ENCODE data around the gene ADM5. TPM values are rescaled to one million over a fixed set of nuclear protein-coding genes. Genes with fewer than 3 reads are reported as not detected.

The ADM5 gene, protein sequence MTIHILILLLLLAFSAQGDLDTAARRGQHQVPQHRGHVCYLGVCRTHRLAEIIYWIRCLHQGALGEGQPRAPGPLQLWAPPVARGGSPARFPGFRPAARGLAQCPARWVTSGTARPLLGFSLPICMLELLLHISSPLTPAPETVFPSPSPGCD
- total RNA-seq (under 1 TPM; 0.28 to 1.00 (median 0.58) TPM), polyA plus RNA-seq (1 to 10 TPM; 2.4 to 2.5 TPM)

DNA sequence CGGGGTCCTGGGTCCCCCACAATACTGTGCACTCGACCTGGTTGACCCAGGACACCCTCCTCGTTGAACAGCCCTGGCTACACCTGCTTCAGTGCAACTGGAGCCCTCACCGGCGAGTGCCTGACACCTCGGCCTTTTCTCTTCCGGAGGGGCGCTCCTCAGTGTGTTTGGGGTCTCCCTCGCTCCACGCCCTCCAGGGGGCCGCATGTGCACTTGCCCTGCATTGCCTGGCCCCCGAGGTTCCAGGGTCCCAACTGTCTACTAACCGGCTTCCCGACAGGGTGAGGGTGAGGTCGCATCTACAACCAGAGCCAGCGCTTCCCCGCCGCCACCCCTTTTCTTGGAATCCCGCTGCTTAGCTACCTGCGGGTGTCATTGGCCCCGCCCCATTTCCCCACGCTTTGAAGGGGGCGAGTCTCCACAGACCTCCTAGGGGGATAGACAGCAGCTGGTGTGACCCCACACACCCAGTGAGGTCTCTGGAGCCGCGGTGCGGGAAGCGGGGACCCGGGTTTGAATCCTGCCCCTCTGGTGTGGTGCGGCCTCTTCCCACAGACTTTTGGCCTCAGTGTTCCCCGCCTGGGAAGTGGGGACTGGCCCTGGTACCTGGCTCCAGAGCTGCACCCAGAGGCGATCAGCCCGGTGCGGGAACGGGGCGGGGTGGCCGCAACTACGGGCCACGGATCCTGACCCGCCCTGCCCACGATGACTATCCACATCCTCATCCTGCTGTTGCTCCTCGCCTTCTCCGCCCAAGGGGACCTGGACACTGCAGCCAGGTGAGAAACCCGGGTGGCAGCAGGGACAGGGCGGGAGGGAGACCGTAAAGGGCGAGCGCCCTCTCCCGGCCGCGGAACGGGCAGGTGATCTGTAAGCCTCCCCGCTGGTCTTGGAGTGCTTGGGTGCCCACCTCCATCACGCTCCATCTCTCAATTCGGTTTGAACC, at the start of gene ADM5:
Gene ADM5, plus strand, starts transcription at position 462 of the 946 bp plus-strand sequence. Its CDS starts 244 bp downstream, at position 706.
- ATAC-seq (peak; percentile 82 to 88 (median 85)), DNase-seq (peak; percentile 67 to 90 (median 78)), FAIRE-seq (no peak)
- Histone ChIP-seq H3K27ac (peak within 1 kb of the TSS in 2 of 4 donors; percentile 26 to 33), H3K4me1 (peaks cover 0 to 13% (median 3%) of the 10 kb centered on the region in 3 donors), H3K9me3 (no peaks in the 10 kb centered on the region), H3K27me3 (no peaks in the 10 kb centered on the region), H3K4me3 (peak within 1 kb of the TSS; percentile 23 to 58 (median 41)), H3K36me3 (peaks cover under 1 to 18% (median 9%) of the 10 kb centered on the region in 3 donors)
- 22 to 24% methylated on average over 54 of the region's 54 CpGs for WGBS, 2 donors
- intact Hi-C loops (cut with DNase I): no loop called here
- TF ChIP-seq, protein P1, sequence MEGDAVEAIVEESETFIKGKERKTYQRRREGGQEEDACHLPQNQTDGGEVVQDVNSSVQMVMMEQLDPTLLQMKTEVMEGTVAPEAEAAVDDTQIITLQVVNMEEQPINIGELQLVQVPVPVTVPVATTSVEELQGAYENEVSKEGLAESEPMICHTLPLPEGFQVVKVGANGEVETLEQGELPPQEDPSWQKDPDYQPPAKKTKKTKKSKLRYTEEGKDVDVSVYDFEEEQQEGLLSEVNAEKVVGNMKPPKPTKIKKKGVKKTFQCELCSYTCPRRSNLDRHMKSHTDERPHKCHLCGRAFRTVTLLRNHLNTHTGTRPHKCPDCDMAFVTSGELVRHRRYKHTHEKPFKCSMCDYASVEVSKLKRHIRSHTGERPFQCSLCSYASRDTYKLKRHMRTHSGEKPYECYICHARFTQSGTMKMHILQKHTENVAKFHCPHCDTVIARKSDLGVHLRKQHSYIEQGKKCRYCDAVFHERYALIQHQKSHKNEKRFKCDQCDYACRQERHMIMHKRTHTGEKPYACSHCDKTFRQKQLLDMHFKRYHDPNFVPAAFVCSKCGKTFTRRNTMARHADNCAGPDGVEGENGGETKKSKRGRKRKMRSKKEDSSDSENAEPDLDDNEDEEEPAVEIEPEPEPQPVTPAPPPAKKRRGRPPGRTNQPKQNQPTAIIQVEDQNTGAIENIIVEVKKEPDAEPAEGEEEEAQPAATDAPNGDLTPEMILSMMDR (IDR thresholded peaks at IDR 0.05): peak; percentile 27 to 64 (median 48)

DNA sequence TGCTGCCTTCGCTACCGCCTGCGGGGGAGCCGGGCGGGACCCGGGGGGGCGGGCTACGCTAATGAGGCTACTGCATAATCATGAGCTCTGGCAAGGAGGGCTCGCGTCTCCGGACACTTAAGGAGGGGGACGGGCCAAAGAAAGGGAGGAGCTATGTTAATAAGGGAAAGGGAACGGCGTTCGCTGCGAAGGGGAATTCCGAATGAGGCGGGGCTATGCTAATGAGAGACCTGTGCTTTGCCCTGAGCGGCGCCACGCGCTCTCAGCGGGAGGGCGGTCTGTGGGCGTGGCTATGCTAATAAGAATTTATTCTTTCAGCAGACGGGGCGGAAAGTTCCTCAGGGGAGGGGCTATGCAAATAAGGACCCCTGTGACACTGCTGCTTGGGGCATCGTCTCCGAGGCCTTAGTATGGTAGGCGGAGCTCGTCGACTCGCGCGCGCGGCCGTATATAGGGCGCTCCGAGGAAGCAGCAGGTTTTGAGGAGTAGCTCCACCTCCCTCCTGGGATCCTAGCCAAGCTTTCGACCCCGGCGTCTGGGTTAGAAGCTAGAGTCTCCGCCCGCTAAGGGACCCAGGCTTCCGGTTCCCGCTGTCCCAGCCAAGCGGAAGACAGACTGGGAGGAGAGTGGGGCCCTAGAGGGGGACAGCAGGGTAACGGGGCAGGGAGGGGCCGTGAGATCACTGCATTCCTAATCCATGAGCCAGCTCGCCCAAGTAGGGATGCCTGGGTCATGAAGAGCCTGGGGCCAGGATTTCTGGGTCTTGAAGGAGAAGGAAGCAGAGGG, 49.1 kb upstream of the ADM5 start, which contains the start of gene RRAS:
Gene RRAS, minus strand, starts transcription at position 31 of the 786 bp plus-strand sequence. CDS start 45 bp downstream, outside the sequence.
- H3K27me3 ChIP-seq: no peaks in the 10 kb centered on the region
- WGBS, 2 donors: 0% methylated on average over 51 of the region's 51 CpGs
- intact Hi-C loops (cut with DNase I): no loop called here
- peak within 1 kb of the TSS; percentile 39 to 99 (median 59) for H3K4me3 ChIP-seq
- TF ChIP-seq, protein P1 (IDR thresholded peaks at IDR 0.05): no peak
- peak; percentile 98 for FAIRE-seq
- DNase-seq: peak; percentile 96 to 100 (median 99)
- H3K36me3 ChIP-seq: no peaks in the 10 kb centered on the region
- peaks cover 5 to 23% (median 8%) of the 10 kb centered on the region in 3 donors for H3K4me1 ChIP-seq
- ATAC-seq: peak; percentile 64 to 75 (median 72)
- H3K9me3 ChIP-seq: no peaks in the 10 kb centered on the region
- peak within 1 kb of the TSS; percentile 97 to 99 (median 98) for H3K27ac ChIP-seq

DNA sequence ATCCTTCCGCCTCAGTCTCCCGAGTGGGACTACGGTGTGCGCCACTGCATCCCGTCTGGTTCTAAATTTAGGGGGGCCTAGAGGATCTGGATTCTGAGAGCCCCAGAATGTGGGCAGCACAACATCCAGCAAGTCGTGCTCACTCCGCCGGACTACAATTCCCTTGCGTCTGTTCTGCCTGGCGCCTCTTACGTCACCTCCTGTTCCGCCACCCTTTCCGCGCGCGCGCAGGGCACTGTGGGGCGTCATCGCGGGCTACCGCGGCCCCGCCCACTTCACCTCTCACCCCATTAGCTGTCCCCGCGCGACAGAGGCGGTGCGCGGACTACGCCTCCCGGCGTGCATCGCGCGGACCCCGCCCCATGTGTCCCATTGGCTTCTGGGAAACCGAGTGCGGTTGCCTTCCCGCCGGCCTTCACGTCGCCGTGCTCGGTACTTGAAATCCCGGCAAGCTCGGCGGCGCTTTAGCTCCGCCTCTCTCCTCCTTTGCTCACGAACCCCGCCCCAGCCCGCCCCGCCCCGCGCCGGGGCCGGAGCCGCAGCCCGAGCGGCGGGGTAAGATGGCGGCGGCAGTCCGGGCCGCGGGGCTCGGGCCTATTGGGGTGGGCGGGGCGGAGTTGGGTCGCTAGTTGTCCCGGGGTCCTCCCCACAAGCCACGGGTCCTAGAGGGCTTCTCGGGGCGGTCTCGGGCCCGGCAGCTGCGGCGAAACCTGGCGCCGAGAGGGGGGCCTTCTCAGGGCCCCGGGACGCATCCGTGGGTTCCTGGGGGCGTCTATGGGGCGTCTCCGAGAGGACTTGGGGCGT, 47.5 kb upstream of the ADM5 start, which contains the start of gene SCAF1:
Gene SCAF1, plus strand, starts transcription at position 522 of the 804 bp plus-strand sequence. CDS start 2,818 bp downstream, outside the sequence.
- TF ChIP-seq, protein P1 (IDR thresholded peaks at IDR 0.05): no peak
- peak; percentile 76 to 86 (median 80) for ATAC-seq
- Histone ChIP-seq H3K36me3 (peaks cover 0 to 7% (median 5%) of the 10 kb centered on the region in 3 donors), H3K27me3 (no peaks in the 10 kb centered on the region), H3K4me1 (peaks cover 5 to 23% (median 8%) of the 10 kb centered on the region in 3 donors), H3K9me3 (no peaks in the 10 kb centered on the region), H3K27ac (peak within 1 kb of the TSS; percentile 97 to 99 (median 98)), H3K4me3 (peak within 1 kb of the TSS; percentile 83 to 99 (median 94))
- FAIRE-seq: peak; percentile 84
- 0 to 1% methylated on average over 56 to 87 of the region's 87 CpGs for WGBS, 2 donors
- peak; percentile 98 to 100 (median 99) for DNase-seq
- intact Hi-C loops (cut with DNase I): no loop called here

DNA sequence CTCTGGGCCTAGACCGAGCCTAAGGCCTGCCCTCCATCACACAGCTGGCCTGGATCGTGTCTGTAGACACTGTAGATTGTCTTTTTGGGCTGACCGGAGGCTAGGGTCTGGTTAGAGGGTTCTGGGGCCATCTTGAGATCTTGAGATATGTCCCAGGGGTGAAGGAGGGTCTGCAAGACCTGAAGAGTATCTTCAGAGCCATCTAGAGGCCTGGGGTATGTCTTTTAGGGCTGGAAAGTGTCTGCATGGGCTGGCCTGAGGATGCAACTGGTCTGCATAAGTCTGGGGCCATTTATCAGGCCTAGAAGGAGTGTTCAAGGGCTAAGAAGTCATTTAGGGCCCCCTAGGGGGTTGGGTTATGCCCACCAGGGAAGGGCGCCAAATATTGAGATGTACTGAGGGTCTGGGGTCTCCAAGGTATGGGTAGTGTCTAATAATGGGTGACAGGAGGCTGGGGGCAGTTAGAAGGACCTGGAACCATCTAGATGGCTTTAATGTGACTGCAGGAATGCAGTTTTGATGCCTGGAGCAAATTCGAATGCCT, 46.8 kb upstream of the ADM5 start:
- peaks cover 0 to 8% (median 7%) of the 10 kb centered on the region in 3 donors for H3K36me3 ChIP-seq
- H3K27ac ChIP-seq: peak overlapping the region; percentile 58 to 99 (median 83)
- H3K27me3 ChIP-seq: no peaks in the 10 kb centered on the region
- 2 to 4% methylated on average over 5 of the region's 5 CpGs for WGBS, 2 donors
- TF ChIP-seq, protein P1 (IDR thresholded peaks at IDR 0.05): no peak
- H3K4me3 ChIP-seq: peak overlapping the region; percentile 83 to 99 (median 94)
- DNase-seq: no peak
- no peaks in the 10 kb centered on the region for H3K9me3 ChIP-seq
- no peak for ATAC-seq
- intact Hi-C loops (cut with DNase I): no loop called here
- peaks cover 5 to 23% (median 8%) of the 10 kb centered on the region in 3 donors for H3K4me1 ChIP-seq
- no peak for FAIRE-seq

All from pancreas (tissue), 10 donors.